ENCODE data around the gene SH2D3A.

Gene SH2D3A

DNA sequence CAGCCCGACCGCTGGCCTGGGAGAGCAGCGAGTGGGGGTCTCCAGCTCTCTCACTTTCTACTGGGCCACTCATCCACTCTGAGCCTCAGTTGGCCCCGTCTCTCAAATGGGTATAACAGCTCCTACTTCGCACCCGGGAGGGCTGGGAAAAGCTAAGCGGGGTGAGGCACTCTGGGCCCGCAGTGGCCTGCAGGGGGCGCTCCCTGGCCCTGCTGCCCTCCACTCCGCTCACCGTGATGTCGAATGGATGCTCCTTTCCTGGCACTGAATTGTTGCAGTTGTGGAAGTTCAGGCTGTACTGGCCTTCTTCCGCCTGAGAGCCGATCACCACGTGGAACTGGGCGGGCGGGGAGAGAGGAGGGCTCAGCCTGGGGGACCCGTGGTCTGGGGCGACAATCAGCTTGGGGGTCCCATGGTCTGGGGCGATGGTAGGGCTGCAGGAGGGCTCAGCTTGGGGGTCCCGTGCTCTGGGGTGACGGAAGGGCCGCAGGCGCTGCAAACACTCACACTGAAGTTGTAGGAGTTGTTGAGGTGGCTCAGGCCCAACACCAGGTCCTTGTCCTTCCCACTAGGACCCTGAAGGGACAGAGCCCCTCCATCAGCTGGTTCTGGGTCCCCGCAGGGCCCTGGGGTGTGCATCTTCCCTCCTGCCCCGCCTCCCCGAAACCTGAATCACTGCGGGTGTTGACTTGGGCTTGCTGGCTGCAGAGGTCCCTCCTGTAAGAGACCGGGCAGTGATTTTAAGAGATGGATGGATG lies 33.7 kb downstream of the SH2D3A start:
- ATAC-seq (replicated peaks) (no peak), DNase-seq (no peak)
- peaks cover 20 to 43% of the 10 kb centered on the region in 2 donors for H3K36me3 Mint-ChIP-seq
- H3K4me1 Mint-ChIP-seq: peaks cover 20 to 36% of the 10 kb centered on the region in 2 donors
- H3K27ac Mint-ChIP-seq: no peak overlapping the region
- no peak overlapping the region for H3K4me3 Mint-ChIP-seq
- no peaks in the 10 kb centered on the region for H3K9me3 Mint-ChIP-seq
- no peaks in the 10 kb centered on the region for H3K27me3 Mint-ChIP-seq

DNA sequence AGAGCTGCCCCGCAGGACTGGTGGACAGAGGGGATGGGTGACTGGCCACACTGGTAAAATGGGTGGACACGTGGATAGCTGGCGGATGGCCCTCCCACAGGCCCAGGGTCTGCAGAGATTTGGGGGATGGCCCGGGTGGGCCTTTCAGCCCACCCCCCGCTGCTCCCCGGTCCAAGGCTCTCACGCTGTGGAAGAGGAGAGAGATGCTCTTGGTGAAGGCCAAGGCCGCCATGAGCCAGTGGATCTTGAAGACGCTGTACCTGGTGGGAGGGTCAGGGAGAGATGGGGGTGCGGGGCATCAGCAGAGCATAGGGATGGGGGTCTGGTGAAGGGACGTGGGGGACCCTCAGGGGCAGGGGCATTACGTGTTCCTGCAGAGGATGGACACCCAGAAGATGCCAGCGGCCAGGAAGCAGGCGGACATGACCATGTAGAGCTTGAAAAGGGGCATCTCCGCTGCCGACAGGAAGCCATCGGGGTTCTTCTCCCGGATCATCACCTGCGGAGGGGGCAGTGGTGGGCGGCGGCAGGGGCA lies 34.4 kb downstream of the SH2D3A start:
- Mint-ChIP-seq H3K9me3 (no peaks in the 10 kb centered on the region), H3K36me3 (peaks cover 20 to 47% of the 10 kb centered on the region in 2 donors), H3K27ac (no peak overlapping the region), H3K4me3 (no peak overlapping the region), H3K4me1 (peaks cover 19 to 36% of the 10 kb centered on the region in 2 donors), H3K27me3 (no peaks in the 10 kb centered on the region)
- DNase-seq: no peak
- no peak for ATAC-seq (replicated peaks)

DNA sequence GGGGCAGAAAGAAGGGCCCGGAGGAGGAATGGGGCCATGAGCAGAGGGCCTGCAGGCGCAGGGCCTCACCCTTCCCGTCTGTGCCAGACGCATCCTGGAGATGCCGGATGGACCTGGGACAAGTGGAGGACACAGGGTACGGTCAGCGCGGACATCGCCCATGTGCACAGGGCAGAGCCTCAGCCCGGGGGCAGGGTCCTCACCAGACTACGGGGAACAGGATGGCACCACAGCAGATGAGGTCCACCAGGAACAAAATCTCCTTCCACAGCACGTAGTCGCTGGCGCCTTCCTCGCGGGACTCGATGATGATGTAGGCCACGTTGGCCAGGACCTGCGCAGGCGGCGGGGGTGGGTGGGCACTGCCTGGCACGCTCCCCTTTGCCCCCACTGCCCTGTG lies 35.4 kb downstream of the SH2D3A start:
- no peaks in the 10 kb centered on the region for H3K27me3 Mint-ChIP-seq
- H3K4me3 Mint-ChIP-seq: no peak overlapping the region
- no peak overlapping the region for H3K27ac Mint-ChIP-seq
- no peak for ATAC-seq (replicated peaks)
- DNase-seq: no peak
- peaks cover 18 to 40% of the 10 kb centered on the region in 2 donors for H3K4me1 Mint-ChIP-seq
- no peaks in the 10 kb centered on the region for H3K9me3 Mint-ChIP-seq
- H3K36me3 Mint-ChIP-seq: peaks cover 20 to 47% of the 10 kb centered on the region in 2 donors

DNA sequence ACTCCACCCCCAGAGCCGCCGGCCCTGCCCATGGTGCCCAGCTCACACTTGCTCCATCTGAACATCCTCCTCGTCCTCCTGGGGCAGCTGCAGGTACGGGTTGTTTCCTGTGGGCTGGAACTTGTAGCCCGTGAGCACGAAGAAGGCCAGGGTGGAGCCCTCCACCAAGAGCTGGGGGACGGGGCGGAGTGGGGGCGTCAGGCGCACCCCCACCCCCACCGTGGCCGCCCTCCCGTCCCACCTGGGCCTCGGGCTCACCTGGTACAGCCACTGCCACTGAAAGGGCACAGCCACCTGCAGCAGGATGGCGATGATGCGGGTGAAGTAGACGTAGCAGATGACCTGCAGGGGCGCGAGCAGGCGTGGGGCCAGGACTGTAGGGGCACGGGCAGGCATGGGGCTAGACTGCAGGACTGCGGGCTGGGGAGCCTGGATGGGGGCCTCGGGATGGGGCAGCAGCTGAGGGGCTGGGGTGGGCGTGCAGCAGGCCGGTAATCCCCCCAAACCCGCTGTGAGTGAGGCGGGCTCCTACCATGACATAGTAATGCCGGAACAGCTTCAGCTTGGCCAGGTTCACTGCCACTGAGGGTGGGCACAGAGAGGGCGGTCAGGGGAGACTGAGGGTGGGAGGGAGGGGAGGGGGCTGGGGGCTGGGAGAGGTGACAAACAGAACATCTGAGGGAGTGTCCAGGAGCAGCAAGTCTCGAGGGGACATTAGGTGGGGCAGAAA lies 36.1 kb downstream of the SH2D3A start:
- Mint-ChIP-seq H3K27me3 (no peaks in the 10 kb centered on the region), H3K4me3 (no peak overlapping the region), H3K27ac (no peak overlapping the region), H3K9me3 (no peaks in the 10 kb centered on the region), H3K4me1 (peaks cover 16 to 35% of the 10 kb centered on the region in 2 donors), H3K36me3 (peaks cover 20 to 47% of the 10 kb centered on the region in 2 donors)
- DNase-seq: no peak
- ATAC-seq (replicated peaks): no peak

DNA sequence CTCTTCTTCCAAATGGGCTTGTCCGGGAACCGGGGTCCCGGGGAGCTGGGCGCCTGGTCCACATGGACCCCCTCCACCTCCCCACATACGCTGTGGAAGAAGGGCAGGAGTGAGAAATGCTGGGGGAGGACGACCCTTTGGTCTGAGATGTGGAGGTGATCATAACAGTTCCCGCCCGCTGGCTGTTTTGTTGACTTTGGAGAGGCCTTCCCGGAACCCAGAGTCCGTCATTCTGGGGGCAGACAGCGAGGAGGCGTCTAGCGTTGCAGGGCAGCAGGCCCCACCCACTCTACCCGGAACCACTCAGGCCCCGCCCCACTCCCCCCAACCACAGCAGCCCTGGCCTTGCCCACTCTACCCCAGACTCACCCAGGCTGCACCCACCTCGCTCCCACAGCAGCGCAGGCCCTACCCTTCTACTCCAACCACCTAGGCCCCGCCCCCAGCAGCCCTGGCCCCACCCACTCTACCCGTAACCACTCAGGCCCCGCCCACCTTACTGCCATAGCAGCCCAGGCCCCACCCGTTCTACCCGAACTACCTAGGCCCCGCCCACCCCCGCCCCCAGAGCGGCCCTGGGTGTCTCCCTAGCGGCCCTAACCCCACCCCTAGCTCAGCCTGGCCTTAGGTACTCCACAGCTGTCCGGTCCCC lies 37.0 kb downstream of the SH2D3A start:
- no peak for DNase-seq

DNA sequence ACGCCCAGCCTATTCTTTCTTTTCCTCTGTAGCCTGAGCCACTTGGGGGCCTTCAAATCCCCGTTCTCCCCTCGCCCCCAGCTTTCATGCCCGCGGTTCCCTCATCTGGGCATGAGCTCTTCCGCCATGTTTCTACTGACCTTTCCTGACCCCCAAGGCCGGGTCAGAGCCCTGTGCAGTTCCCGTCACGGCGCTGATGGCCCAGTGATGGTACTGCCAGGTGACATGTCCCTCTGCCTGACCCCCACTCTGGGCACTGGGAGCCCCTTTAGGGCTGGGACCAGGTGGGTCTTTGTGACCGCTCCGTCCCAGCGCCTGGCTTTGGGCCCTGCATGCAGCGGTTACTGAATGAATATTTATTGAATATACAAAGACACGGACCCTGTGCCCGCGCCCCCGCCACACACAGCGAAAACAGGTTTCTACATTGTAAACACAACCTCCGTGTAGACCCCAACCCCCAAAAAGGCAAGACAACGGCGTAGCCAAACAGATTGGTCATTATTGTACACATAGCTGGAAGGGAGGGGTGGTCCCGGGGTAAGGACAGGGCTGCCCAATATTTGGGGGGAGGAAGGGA lies 37.6 kb downstream of the SH2D3A start:
- no peak for DNase-seq
- ATAC-seq (replicated peaks): no peak
- H3K9me3 Mint-ChIP-seq: no peaks in the 10 kb centered on the region
- H3K36me3 Mint-ChIP-seq: peaks cover 20 to 47% of the 10 kb centered on the region in 2 donors
- peak overlapping the region; percentile 32 for H3K27ac Mint-ChIP-seq
- no peak overlapping the region for H3K4me3 Mint-ChIP-seq
- peaks cover 24 to 37% of the 10 kb centered on the region in 2 donors for H3K4me1 Mint-ChIP-seq
- H3K27me3 Mint-ChIP-seq: no peaks in the 10 kb centered on the region

More for the DNA sequence above, 37.0 kb downstream of the SH2D3A start:
- H3K27ac Mint-ChIP-seq: no peak overlapping the region
- H3K4me3 Mint-ChIP-seq: no peak overlapping the region
- ATAC-seq (replicated peaks): peak; percentile 50 to 54
- peaks cover 19 to 31% of the 10 kb centered on the region in 2 donors for H3K4me1 Mint-ChIP-seq
- H3K36me3 Mint-ChIP-seq: peaks cover 20 to 47% of the 10 kb centered on the region in 2 donors
- no peaks in the 10 kb centered on the region for H3K9me3 Mint-ChIP-seq
- no peaks in the 10 kb centered on the region for H3K27me3 Mint-ChIP-seq

DNA sequence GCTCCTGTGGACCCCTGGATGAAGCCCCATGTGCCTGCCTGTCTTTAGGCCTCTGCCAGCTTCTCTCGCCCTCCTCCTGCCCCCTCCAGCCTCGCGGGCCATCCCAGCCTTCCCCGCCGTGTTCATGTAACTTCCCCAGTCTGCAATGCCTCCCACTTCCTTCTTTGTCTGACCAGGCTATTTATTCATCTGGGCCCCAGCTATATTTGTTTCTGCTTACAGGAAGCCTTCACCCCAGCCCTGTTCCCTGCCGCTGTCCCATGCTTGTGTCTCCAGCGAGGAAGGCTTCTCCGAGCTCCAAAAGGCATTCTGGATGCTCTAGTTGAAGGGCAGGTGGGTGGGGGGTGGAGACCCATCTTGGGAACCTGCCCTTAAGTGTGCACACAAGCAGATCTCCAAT lies 38.9 kb downstream of the SH2D3A start:
- peak; percentile 74 to 78 for ATAC-seq (replicated peaks)

DNA sequence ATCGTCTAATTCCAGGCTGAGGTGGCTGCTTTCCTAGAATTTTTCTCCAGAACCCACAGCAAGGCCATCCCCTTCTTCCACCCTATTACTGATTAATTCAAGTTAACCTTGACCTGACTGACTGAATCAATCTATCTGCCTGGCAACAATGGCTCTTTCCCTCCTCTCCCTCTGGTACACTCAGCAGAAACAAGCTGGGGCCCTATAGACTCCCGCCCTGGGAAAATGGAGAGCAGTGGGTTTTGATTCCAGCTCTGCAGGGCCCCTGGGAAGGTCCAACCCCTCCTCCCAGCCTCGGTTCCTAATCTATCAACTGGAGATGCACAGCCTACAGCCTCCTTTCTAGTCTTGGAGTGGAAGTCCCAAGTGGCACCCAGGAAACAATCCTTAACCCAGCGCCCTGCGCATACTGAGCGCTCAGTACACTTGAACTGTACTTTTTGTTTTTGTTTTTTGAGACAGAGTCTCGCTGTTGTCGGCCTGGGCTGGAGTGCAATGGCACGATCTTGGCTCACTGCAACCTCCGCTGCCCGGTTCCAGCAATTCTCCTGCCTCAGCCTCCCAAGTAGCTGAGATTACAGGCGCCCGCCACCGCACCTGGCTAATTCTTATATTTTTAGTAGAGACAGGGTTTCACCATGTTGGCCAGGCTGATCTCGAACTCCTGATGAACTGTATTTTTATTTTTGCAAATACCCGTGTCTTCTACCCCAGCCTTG lies 41.6 kb downstream of the SH2D3A start:
- H3K4me1 Mint-ChIP-seq: peaks cover 38 to 77% of the 10 kb centered on the region in 2 donors
- DNase-seq (no peak), ATAC-seq (replicated peaks) (no peak)
- no peaks in the 10 kb centered on the region for H3K9me3 Mint-ChIP-seq
- no peak overlapping the region for H3K4me3 Mint-ChIP-seq
- no peaks in the 10 kb centered on the region for H3K27me3 Mint-ChIP-seq
- H3K36me3 Mint-ChIP-seq: peaks cover 7 to 17% of the 10 kb centered on the region in 2 donors
- no peak overlapping the region for H3K27ac Mint-ChIP-seq

More for the DNA sequence above, 38.9 kb downstream of the SH2D3A start:
- peaks cover 18 to 37% of the 10 kb centered on the region in 2 donors for H3K36me3 Mint-ChIP-seq
- no peaks in the 10 kb centered on the region for H3K9me3 Mint-ChIP-seq
- H3K4me1 Mint-ChIP-seq: peaks cover 33 to 50% of the 10 kb centered on the region in 2 donors
- peak overlapping the region; percentile 94 for H3K27ac Mint-ChIP-seq
- H3K27me3 Mint-ChIP-seq: no peaks in the 10 kb centered on the region
- H3K4me3 Mint-ChIP-seq: peak overlapping the region; percentile 25 to 55
- no peak for DNase-seq

DNA sequence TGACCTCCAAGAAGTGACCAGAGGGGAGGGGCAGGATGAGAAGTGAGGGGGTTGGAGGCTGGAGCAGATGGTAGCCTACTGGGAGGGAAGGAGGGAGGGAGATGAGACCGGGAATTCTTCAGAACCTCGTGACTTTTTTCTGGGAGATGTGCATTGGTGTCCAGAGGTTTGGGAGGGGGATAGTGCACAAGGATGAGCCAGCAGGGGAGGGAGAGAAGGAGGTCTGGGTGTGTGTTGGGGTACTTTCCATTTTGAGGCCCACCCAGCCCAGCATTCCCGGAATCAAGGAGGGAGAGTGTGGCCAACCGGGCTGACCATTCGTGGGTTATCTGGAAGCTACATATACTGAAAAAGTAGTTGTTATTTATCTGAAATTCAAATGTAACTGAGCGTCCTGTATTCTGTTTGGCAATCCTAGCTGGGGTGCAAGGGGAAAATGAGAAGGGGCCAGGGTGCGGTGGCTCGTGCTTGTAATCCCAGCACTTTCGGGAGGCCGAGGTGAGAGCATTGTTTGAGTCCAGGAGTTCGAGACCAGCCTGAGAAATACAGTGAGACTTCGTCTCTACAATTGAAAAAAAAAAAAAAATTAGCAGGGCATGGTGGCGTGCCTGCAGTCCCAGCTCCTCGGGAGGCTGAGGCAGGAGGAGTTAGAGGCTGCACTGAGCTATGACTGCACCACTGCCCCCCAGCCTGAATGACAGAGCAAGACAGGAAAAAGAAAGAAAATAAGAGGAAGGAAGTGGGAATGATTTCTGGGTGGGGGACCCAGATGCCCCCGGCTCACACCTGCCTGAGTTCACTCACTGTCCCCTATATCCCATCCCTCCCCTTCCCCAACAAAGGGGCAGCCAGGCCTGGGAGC lies 42.4 kb downstream of the SH2D3A start:
- ATAC-seq (replicated peaks): no peak
- H3K27me3 Mint-ChIP-seq: no peaks in the 10 kb centered on the region
- peaks cover 4 to 12% of the 10 kb centered on the region in 2 donors for H3K36me3 Mint-ChIP-seq
- peak overlapping the region; percentile 15 for H3K27ac Mint-ChIP-seq
- no peak overlapping the region for H3K4me3 Mint-ChIP-seq
- peaks cover 44 to 85% of the 10 kb centered on the region in 2 donors for H3K4me1 Mint-ChIP-seq
- DNase-seq: no peak
- no peaks in the 10 kb centered on the region for H3K9me3 Mint-ChIP-seq

DNA sequence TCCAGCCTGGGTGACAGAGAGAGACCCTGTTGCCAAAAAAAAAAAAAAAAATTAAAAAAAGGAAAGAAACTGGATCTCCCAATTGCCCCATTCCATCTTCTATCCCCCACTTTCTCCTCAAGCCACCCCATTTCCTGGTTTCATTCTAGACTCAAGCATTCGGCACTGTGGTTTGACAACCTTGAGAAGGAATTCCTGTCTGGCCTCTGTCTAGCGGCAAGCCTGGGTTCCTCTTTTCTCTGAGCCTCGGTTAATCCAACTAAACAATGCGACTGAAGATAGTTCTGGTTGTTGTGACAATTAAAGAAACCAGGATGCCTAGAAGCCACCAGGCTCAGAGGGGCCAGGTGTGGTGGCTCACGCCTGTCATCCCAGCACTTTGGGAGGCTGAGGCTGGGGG lies 43.5 kb downstream of the SH2D3A start:
- no peak for ATAC-seq (replicated peaks)
- H3K4me3 Mint-ChIP-seq: no peak overlapping the region
- H3K27ac Mint-ChIP-seq: peak overlapping the region; percentile 15
- no peak for DNase-seq
- no peaks in the 10 kb centered on the region for H3K9me3 Mint-ChIP-seq
- H3K27me3 Mint-ChIP-seq: no peaks in the 10 kb centered on the region
- peaks cover 0 to 5% of the 10 kb centered on the region in 2 donors for H3K36me3 Mint-ChIP-seq
- H3K4me1 Mint-ChIP-seq: peaks cover 42 to 75% of the 10 kb centered on the region in 2 donors

DNA sequence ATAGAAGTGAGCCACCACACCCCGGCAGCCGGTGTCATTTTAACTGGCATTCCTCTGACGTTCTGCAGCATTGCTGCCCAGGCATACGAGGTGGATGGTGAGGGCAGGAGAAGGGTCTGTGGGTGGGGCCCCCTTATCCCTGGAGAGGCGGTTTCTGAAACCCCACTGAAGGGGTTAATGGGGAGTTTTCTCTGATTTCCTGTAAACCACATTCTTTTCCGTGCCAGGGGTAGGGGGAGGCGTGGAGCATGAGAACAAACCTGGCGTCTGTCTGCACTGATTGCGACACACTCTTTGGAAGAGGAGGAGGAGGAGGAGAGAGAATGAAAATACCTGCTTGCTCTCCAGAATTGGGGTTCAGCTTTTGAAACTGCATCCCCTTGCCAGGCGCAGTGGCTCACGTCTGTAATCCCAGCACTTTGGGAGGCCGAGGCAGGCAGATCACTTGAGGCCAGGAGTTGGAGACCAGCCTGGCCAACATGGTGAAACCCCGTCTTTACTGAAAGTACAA lies 44.1 kb downstream of the SH2D3A start:
- ATAC-seq (replicated peaks) (no peak), DNase-seq (no peak)
- H3K9me3 Mint-ChIP-seq: no peaks in the 10 kb centered on the region
- H3K27me3 Mint-ChIP-seq: no peaks in the 10 kb centered on the region
- H3K4me3 Mint-ChIP-seq: peak overlapping the region; percentile 14 to 28
- peaks cover 37 to 72% of the 10 kb centered on the region in 2 donors for H3K4me1 Mint-ChIP-seq
- H3K27ac Mint-ChIP-seq: peak overlapping the region; percentile 25
- H3K36me3 Mint-ChIP-seq: peaks cover 0 to 1% of the 10 kb centered on the region in 2 donors

DNA sequence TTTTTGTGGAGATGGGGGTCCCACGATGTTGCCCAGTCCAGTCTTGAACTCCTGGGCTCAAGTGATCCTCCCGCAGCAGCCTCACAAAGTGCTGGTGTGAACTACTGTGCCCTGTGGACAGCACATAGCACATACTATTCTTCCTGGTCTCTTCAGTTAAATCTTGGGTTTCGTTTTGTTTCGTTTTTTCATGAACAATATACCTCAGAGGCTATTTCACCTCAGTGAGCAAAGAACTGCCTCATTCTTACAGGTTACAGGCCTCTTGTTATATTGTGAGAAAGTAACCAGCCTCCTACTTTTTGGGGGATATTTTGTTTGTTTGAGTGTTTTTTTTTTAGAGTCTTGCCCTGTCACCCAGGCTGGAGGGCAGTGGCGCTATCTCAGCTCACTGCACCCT lies 45.5 kb downstream of the SH2D3A start:
- DNase-seq (no peak), ATAC-seq (replicated peaks) (peak; percentile 90 to 95)
- H3K4me3 Mint-ChIP-seq: peak overlapping the region; percentile 30 to 66
- peaks cover 42 to 73% of the 10 kb centered on the region in 2 donors for H3K4me1 Mint-ChIP-seq
- H3K27ac Mint-ChIP-seq: peak overlapping the region; percentile 85
- peaks cover 4 to 5% of the 10 kb centered on the region in 2 donors for H3K9me3 Mint-ChIP-seq
- no peaks in the 10 kb centered on the region for H3K36me3 Mint-ChIP-seq
- H3K27me3 Mint-ChIP-seq: peaks cover 0 to 10% of the 10 kb centered on the region in 2 donors

DNA sequence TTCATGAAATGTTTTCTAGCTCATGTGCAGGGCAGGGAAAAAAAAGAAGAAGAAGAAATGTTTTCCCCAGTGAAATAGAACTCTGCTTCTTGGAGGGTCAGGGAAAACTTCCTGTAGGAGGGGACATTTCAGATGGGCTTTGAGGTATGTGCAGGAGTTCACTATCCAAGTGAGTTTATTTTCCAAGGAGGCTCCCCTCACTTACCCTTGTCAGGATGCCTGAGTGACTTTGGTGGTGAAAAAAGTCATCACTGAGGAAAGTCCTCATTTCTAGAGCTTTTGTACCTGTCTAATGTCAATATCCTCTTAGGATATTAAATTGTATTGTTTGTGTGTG lies 46.1 kb downstream of the SH2D3A start:
- no peak overlapping the region for H3K4me3 Mint-ChIP-seq
- no peaks in the 10 kb centered on the region for H3K36me3 Mint-ChIP-seq
- H3K4me1 Mint-ChIP-seq: peaks cover 42 to 73% of the 10 kb centered on the region in 2 donors

More for the DNA sequence above, 46.1 kb downstream of the SH2D3A start:
- ATAC-seq (replicated peaks): no peak
- peaks cover 0 to 10% of the 10 kb centered on the region in 2 donors for H3K27me3 Mint-ChIP-seq
- H3K9me3 Mint-ChIP-seq: peaks cover 4 to 5% of the 10 kb centered on the region in 2 donors
- H3K27ac Mint-ChIP-seq: peak overlapping the region; percentile 45
- DNase-seq: no peak

Measured in stimulated activated naive B cell treated with anti-CD40 and anti-IgM and Interleukin-4, amounts not matched to agents 10 μg/mL and 1 μg/mL and 100 μg/mL, for 72 hours (primary cell).